ENCODE measurements around the gene HTT.

DNA sequence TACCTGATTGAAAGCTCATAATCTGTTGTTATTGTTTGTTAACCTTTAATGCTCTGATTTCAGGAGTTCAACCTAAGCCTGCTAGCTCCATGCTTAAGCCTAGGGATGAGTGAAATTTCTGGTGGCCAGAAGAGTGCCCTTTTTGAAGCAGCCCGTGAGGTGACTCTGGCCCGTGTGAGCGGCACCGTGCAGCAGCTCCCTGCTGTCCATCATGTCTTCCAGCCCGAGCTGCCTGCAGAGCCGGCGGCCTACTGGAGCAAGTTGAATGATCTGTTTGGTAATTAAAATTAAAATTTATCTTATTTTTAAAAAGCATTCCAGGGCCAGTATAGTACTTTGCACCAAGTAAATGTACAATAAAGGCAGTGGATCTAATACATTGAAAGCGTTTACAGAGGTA, 137.4 kb downstream of the HTT start:
- TF ChIP-seq, protein P1, sequence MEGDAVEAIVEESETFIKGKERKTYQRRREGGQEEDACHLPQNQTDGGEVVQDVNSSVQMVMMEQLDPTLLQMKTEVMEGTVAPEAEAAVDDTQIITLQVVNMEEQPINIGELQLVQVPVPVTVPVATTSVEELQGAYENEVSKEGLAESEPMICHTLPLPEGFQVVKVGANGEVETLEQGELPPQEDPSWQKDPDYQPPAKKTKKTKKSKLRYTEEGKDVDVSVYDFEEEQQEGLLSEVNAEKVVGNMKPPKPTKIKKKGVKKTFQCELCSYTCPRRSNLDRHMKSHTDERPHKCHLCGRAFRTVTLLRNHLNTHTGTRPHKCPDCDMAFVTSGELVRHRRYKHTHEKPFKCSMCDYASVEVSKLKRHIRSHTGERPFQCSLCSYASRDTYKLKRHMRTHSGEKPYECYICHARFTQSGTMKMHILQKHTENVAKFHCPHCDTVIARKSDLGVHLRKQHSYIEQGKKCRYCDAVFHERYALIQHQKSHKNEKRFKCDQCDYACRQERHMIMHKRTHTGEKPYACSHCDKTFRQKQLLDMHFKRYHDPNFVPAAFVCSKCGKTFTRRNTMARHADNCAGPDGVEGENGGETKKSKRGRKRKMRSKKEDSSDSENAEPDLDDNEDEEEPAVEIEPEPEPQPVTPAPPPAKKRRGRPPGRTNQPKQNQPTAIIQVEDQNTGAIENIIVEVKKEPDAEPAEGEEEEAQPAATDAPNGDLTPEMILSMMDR (conservative IDR thresholded peaks at IDR 0.05; ENCODE audit: low read length) = no peak
- no peak for TF ChIP-seq EZH2phosphoT487 (IDR thresholded peaks at IDR 0.05; ENCODE audit: borderline replicate concordance)

Measured in Loucy (cell line).